Measurements from ENCODE around the gene MCRS1.
A peak's percentile ranks its signal among the peaks of the same experiment; 100 is the strongest.

MCRS1 gene

DNA sequence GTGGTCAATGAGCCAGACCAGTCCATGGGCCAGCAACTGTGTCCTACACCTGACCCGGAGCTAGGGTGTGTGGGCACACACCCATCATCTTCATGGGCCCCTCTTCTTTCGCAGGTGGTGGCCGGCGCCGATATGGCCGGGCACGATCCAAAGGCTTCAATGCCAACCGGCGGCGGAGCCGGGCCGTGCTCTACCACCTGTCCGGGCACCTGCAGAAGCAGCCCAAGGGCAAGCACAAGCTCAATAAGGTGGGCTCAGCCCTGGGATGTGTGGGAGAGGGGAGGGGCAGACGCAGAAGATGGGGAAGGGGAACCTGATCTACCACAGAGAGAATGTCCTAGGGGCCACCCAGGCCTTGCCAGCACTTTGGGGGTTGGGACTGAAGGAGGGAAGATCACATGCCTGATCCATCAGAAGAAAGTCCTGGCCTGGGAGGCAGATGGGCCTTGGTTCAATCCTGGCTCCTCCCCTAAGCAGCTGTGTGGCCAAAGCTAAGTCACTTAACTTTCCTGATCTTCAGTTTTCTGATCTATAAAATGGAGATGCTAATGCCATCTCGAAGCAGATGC, 25.3 kb downstream of the MCRS1 start:
- no peak for FAIRE-seq
- no peak for DNase-seq (ENCODE audit: insufficient read length, low spot score)
- no peak for TF ChIP-seq SPI1 (IDR thresholded peaks at IDR 0.05; ENCODE audit: low read depth, low read length)
- TF ChIP-seq POLR2AphosphoS5 (IDR thresholded peaks at IDR 0.05; ENCODE audit: low read depth, low read length): no peak
- no peak for TF ChIP-seq PAX5 (IDR thresholded peaks at IDR 0.05; ENCODE audit: insufficient read depth, low read length, severe bottlenecking)
- TF ChIP-seq POLR2A (IDR thresholded peaks at IDR 0.05; ENCODE audit: low read depth, low read length): no peak
- TF ChIP-seq TAF1 (IDR thresholded peaks at IDR 0.05; ENCODE audit: low read depth, low read length): no peak
- no peak for TF ChIP-seq POU2F2 (IDR thresholded peaks at IDR 0.05; ENCODE audit: low read depth, low read length)

GRCh38 chr12:49541911-49542505, 25.9 kb downstream of the MCRS1 start:
- FAIRE-seq (peak; percentile 9), DNase-seq (ENCODE audit: insufficient read length, low spot score) (no peak)
- no peak for TF ChIP-seq PAX5 (IDR thresholded peaks at IDR 0.05; ENCODE audit: insufficient read depth, low read length, severe bottlenecking)
- TF ChIP-seq POU2F2 (IDR thresholded peaks at IDR 0.05; ENCODE audit: low read depth, low read length): no peak
- TF ChIP-seq POLR2A (IDR thresholded peaks at IDR 0.05; ENCODE audit: low read depth, low read length): no peak
- TF ChIP-seq POLR2AphosphoS5 (IDR thresholded peaks at IDR 0.05; ENCODE audit: low read depth, low read length): no peak
- no peak for TF ChIP-seq TAF1 (IDR thresholded peaks at IDR 0.05; ENCODE audit: low read depth, low read length)
- no peak for TF ChIP-seq SPI1 (IDR thresholded peaks at IDR 0.05; ENCODE audit: low read depth, low read length)

- no peak for DNase-seq (ENCODE audit: insufficient read length, low spot score)
- TF ChIP-seq TAF1 (IDR thresholded peaks at IDR 0.05; ENCODE audit: low read depth, low read length) (no peak), POLR2AphosphoS5 (IDR thresholded peaks at IDR 0.05; ENCODE audit: low read depth, low read length) (no peak), POLR2A (IDR thresholded peaks at IDR 0.05; ENCODE audit: low read depth, low read length) (no peak), POU2F2 (IDR thresholded peaks at IDR 0.05; ENCODE audit: low read depth, low read length) (no peak), SPI1 (IDR thresholded peaks at IDR 0.05; ENCODE audit: low read depth, low read length) (no peak), PAX5 (IDR thresholded peaks at IDR 0.05; ENCODE audit: insufficient read depth, low read length, severe bottlenecking) (no peak)
- no peak for FAIRE-seq
Observed at GRCh38 chr12:49541140-49541861, 26.6 kb downstream of the MCRS1 start.

DNA sequence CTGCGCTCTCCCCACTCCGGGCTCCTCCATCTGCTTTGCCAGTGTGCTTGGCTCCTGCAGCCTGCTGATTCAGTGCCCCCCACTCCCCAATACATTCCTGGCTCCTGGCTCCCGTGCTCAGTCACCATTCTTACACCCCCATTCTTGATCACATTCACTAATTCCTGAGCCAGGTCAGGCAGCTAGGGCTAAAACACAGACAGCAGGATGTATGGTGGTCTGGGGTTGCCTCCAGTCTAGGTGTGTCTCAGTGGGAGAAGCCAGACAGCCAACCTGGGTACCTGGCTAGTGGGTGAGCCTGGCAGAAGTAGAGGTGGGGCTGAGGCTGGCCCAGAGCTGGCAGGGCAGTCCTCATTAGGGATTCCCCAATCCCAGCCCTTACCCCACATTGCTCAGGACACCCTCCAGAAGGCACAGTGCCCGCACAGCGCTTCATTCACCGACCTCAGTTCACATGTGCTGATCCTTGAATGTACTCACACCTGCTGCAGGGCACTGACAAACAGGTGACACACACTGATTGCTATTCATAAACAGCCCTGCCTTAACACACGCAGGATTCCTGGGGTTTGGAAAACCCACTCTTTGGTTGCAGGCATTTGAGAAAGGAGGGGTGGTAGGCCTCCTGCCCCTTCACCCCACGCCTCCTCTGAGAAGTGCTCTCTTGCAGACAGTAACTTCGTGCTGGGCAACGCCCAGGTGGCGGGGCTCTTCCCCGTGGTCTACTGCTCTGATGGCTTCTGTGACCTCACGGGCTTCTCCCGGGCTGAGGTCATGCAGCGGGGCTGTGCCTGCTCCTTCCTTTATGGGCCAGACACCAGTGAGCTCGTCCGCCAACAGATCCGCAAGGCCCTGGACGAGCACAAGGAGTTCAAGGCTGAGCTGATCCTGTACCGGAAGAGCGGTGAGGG, 27.5 kb downstream of the MCRS1 start:
- FAIRE-seq: peak; percentile 79
- TF ChIP-seq TAF1 (IDR thresholded peaks at IDR 0.05; ENCODE audit: low read depth, low read length) (no peak), PAX5 (IDR thresholded peaks at IDR 0.05; ENCODE audit: insufficient read depth, low read length, severe bottlenecking) (no peak), POU2F2 (IDR thresholded peaks at IDR 0.05; ENCODE audit: low read depth, low read length) (no peak), SPI1 (IDR thresholded peaks at IDR 0.05; ENCODE audit: low read depth, low read length) (no peak), POLR2A (IDR thresholded peaks at IDR 0.05; ENCODE audit: low read depth, low read length) (no peak), POLR2AphosphoS5 (IDR thresholded peaks at IDR 0.05; ENCODE audit: low read depth, low read length) (no peak)
- no peak for DNase-seq (ENCODE audit: insufficient read length, low spot score)

- no peak for DNase-seq (ENCODE audit: insufficient read length, low spot score)
- peak; percentile 80 for FAIRE-seq
Observed at GRCh38 chr12:49539406-49540228, 28.3 kb downstream of the MCRS1 start.

GRCh38 chr12:49538510-49539403, 29.2 kb downstream of the MCRS1 start, which contains the start of gene KCNH3:
Gene KCNH3 (plus strand): TSS chr12:49539030. CDS start chr12:49539417, 387 bp downstream.
- TF ChIP-seq POU2F2 (IDR thresholded peaks at IDR 0.05; ENCODE audit: low read depth, low read length): no peak
- TF ChIP-seq TAF1 (IDR thresholded peaks at IDR 0.05; ENCODE audit: low read depth, low read length): no peak
- no peak for TF ChIP-seq SPI1 (IDR thresholded peaks at IDR 0.05; ENCODE audit: low read depth, low read length)
- no peak for TF ChIP-seq POLR2AphosphoS5 (IDR thresholded peaks at IDR 0.05; ENCODE audit: low read depth, low read length)
- TF ChIP-seq PAX5 (IDR thresholded peaks at IDR 0.05; ENCODE audit: insufficient read depth, low read length, severe bottlenecking): no peak
- TF ChIP-seq POLR2A (IDR thresholded peaks at IDR 0.05; ENCODE audit: low read depth, low read length): no peak
- DNase-seq (ENCODE audit: insufficient read length, low spot score) (peak; percentile 97), FAIRE-seq (peak; percentile 74)

More at GRCh38 chr12:49539406-49540228, 28.3 kb downstream of the MCRS1 start:
- no peak for TF ChIP-seq PAX5 (IDR thresholded peaks at IDR 0.05; ENCODE audit: insufficient read depth, low read length, severe bottlenecking)
- no peak for TF ChIP-seq POLR2AphosphoS5 (IDR thresholded peaks at IDR 0.05; ENCODE audit: low read depth, low read length)
- TF ChIP-seq SPI1 (IDR thresholded peaks at IDR 0.05; ENCODE audit: low read depth, low read length): 0 out of 2 replicates have a peak, but pooled peaks have one; percentile 7
- TF ChIP-seq POU2F2 (IDR thresholded peaks at IDR 0.05; ENCODE audit: low read depth, low read length): no peak
- no peak for TF ChIP-seq TAF1 (IDR thresholded peaks at IDR 0.05; ENCODE audit: low read depth, low read length)
- no peak for TF ChIP-seq POLR2A (IDR thresholded peaks at IDR 0.05; ENCODE audit: low read depth, low read length)

- TF ChIP-seq TAF1 (IDR thresholded peaks at IDR 0.05; ENCODE audit: low read depth, low read length) (no peak), SPI1 (IDR thresholded peaks at IDR 0.05; ENCODE audit: low read depth, low read length) (no peak)
- peak; percentile 20 for FAIRE-seq
- DNase-seq (ENCODE audit: insufficient read length, low spot score): no peak
Observed at GRCh38 chr12:49537752-49538509, 30.0 kb downstream of the MCRS1 start.
